GM19463 (cell line): ENCODE data around the gene CDKN2AIPNL.

ENCODE experiments used
- ATAC-seq: cut with Tn5 transposase; IDR thresholded peaks from one replicate; pipeline ENCODE4 v1.9.1; 2021; ENCODE audit warnings: mild to moderate bottlenecking, moderate library complexity; ENCODE audit not compliant: unreplicated experiment

The CDKN2AIPNL gene

GRCh38 chr5:134411546-134412266 lies at the start of gene CDKN2AIPNL:
Gene CDKN2AIPNL, minus strand, starts transcription at chr5:134411881. Its CDS starts 27 bp downstream, at chr5:134411854.
- peak; percentile 99 for ATAC-seq

- ATAC-seq, result no peak
These were observed 48.9 kb upstream of the CDKN2AIPNL start for GRCh38 chr5:134460551-134460950.

GRCh38 chr5:134459491-134459890 lies 47.8 kb upstream of the CDKN2AIPNL start:
- no peak for ATAC-seq

GRCh38 chr5:134459010-134459403 lies 47.3 kb upstream of the CDKN2AIPNL start:
- ATAC-seq, result no peak

- no peak for ATAC-seq
These were observed 46.7 kb upstream of the CDKN2AIPNL start for GRCh38 chr5:134458234-134459009.

GRCh38 chr5:134457801-134458200 lies 46.1 kb upstream of the CDKN2AIPNL start:
- no peak for ATAC-seq

- ATAC-seq, result no peak
These were observed 45.1 kb upstream of the CDKN2AIPNL start for GRCh38 chr5:134456825-134457224.

GRCh38 chr5:134455466-134455865 lies 43.8 kb upstream of the CDKN2AIPNL start:
- ATAC-seq, result no peak

GRCh38 chr5:134453016-134453415 lies 41.3 kb upstream of the CDKN2AIPNL start:
- ATAC-seq, result no peak

- ATAC-seq, result no peak
These were observed 40.3 kb upstream of the CDKN2AIPNL start for GRCh38 chr5:134451936-134452505.

GRCh38 chr5:134451225-134451935 lies 39.7 kb upstream of the CDKN2AIPNL start:
- ATAC-seq, result no peak

GRCh38 chr5:134450374-134450773 lies 38.7 kb upstream of the CDKN2AIPNL start:
- ATAC-seq, result no peak

GRCh38 chr5:134449167-134449566 lies 37.5 kb upstream of the CDKN2AIPNL start:
- no peak for ATAC-seq

- ATAC-seq, result no peak
These were observed 36.3 kb upstream of the CDKN2AIPNL start for GRCh38 chr5:134447815-134448520.

GRCh38 chr5:134446938-134447337 lies 35.3 kb upstream of the CDKN2AIPNL start:
- peak; percentile 84 for ATAC-seq

GRCh38 chr5:134445856-134446818 lies 34.5 kb upstream of the CDKN2AIPNL start:
- ATAC-seq, result no peak

- ATAC-seq, result no peak
These were observed 33.3 kb upstream of the CDKN2AIPNL start for GRCh38 chr5:134444941-134445471.

- ATAC-seq, result no peak
These were observed 28.6 kb upstream of the CDKN2AIPNL start for GRCh38 chr5:134440201-134440755.

- ATAC-seq, result no peak
These were observed 27.6 kb upstream of the CDKN2AIPNL start for GRCh38 chr5:134439210-134439654.
